ENCODE results near the gene NCAM2. TPM values are rescaled to one million over a fixed set of nuclear protein-coding genes. Genes with fewer than 3 reads are reported as not detected.

Gene NCAM2
- total and polyA plus RNA-seq, 5 donors from 2014 or later = not detected

GRCh38 chr21:21412096-21412495, 413.9 kb downstream of the NCAM2 start:
- H3K4me3 Mint-ChIP-seq = no peak overlapping the region
- Histone ChIP-seq H3K4me1 (ENCODE audit: control insufficient read depth, insufficient read depth, low read length, poor library complexity, severe bottlenecking) (no peaks in the 10 kb centered on the region), H3K9me3 (ENCODE audit: control insufficient read depth in 2 of 2, low read length in 2 of 2) (peaks cover 3% of the 10 kb centered on the region in 2 experiments), H3K4me3 (ENCODE audit: low read depth, low read length) (no peak overlapping the region), H3K27me3 (ENCODE audit: control insufficient read depth, insufficient read depth, low read length) (no peaks in the 10 kb centered on the region), H3K27ac (ENCODE audit: insufficient read depth, low read length, poor library complexity, severe bottlenecking) (no peak overlapping the region), H3K36me3 (ENCODE audit: control insufficient read depth, insufficient read depth, low read length) (no peaks in the 10 kb centered on the region)
- peaks cover 0 to 12% (median 4%) of the 10 kb centered on the region in 7 donors for H3K9me3 Mint-ChIP-seq
- no peaks in the 10 kb centered on the region for H3K36me3 Mint-ChIP-seq
- DNase-seq (no peak), ATAC-seq (ENCODE audit: low read depth in 2 of 2) (no peak)
- H3K4me1 Mint-ChIP-seq = no peaks in the 10 kb centered on the region
- no peak overlapping the region for H3K27ac Mint-ChIP-seq
- H3K27me3 Mint-ChIP-seq = no peaks in the 10 kb centered on the region

GRCh38 chr21:21415741-21416140, 417.5 kb downstream of the NCAM2 start:
- Histone ChIP-seq H3K9me3 (ENCODE audit: control insufficient read depth in 2 of 2, low read length in 2 of 2) (peaks cover 3% of the 10 kb centered on the region in 2 experiments), H3K36me3 (ENCODE audit: control insufficient read depth, insufficient read depth, low read length) (no peaks in the 10 kb centered on the region), H3K4me1 (ENCODE audit: control insufficient read depth, insufficient read depth, low read length, poor library complexity, severe bottlenecking) (no peaks in the 10 kb centered on the region), H3K27ac (ENCODE audit: insufficient read depth, low read length, poor library complexity, severe bottlenecking) (no peak overlapping the region), H3K27me3 (ENCODE audit: control insufficient read depth, insufficient read depth, low read length) (no peaks in the 10 kb centered on the region), H3K4me3 (ENCODE audit: low read depth, low read length) (no peak overlapping the region)
- no peak for DNase-seq
- H3K4me1 Mint-ChIP-seq = no peaks in the 10 kb centered on the region
- H3K27ac Mint-ChIP-seq = no peak overlapping the region
- no peaks in the 10 kb centered on the region for H3K27me3 Mint-ChIP-seq
- no peak for ATAC-seq (ENCODE audit: low read depth in 2 of 2)
- H3K4me3 Mint-ChIP-seq = no peak overlapping the region
- peaks cover 2 to 12% (median 7%) of the 10 kb centered on the region in 7 donors for H3K9me3 Mint-ChIP-seq
- H3K36me3 Mint-ChIP-seq = no peaks in the 10 kb centered on the region

GRCh38 chr21:21434944-21435343, 436.7 kb downstream of the NCAM2 start:
- Mint-ChIP-seq H3K27ac (no peak overlapping the region), H3K27me3 (no peaks in the 10 kb centered on the region)

GRCh38 chr21:21436012-21436534, 437.9 kb downstream of the NCAM2 start:
- Histone ChIP-seq H3K27ac (ENCODE audit: insufficient read depth, low read length, poor library complexity, severe bottlenecking) (no peak overlapping the region), H3K9me3 (ENCODE audit: control insufficient read depth in 2 of 2, low read length in 2 of 2) (peaks cover 4 to 5% of the 10 kb centered on the region in 2 experiments), H3K4me1 (ENCODE audit: control insufficient read depth, insufficient read depth, low read length, poor library complexity, severe bottlenecking) (no peaks in the 10 kb centered on the region), H3K36me3 (ENCODE audit: control insufficient read depth, insufficient read depth, low read length) (no peaks in the 10 kb centered on the region), H3K27me3 (ENCODE audit: control insufficient read depth, insufficient read depth, low read length) (no peaks in the 10 kb centered on the region), H3K4me3 (ENCODE audit: low read depth, low read length) (no peak overlapping the region)
- Mint-ChIP-seq H3K27me3 (no peaks in the 10 kb centered on the region), H3K4me1 (no peaks in the 10 kb centered on the region), H3K9me3 (peaks cover 0 to 20% (median 11%) of the 10 kb centered on the region in 7 donors), H3K36me3 (no peaks in the 10 kb centered on the region), H3K27ac (no peak overlapping the region), H3K4me3 (no peak overlapping the region)
- no peak for DNase-seq
- ATAC-seq (ENCODE audit: low read depth in 2 of 2) = no peak

More at GRCh38 chr21:21434944-21435343, 436.7 kb downstream of the NCAM2 start:
- Histone ChIP-seq H3K4me3 (ENCODE audit: low read depth, low read length) (no peak overlapping the region), H3K9me3 (ENCODE audit: control insufficient read depth in 2 of 2, low read length in 2 of 2) (peaks cover 3 to 4% of the 10 kb centered on the region in 2 experiments), H3K27ac (ENCODE audit: insufficient read depth, low read length, poor library complexity, severe bottlenecking) (no peak overlapping the region), H3K4me1 (ENCODE audit: control insufficient read depth, insufficient read depth, low read length, poor library complexity, severe bottlenecking) (no peaks in the 10 kb centered on the region), H3K36me3 (ENCODE audit: control insufficient read depth, insufficient read depth, low read length) (no peaks in the 10 kb centered on the region), H3K27me3 (ENCODE audit: control insufficient read depth, insufficient read depth, low read length) (no peaks in the 10 kb centered on the region)
- no peaks in the 10 kb centered on the region for H3K4me1 Mint-ChIP-seq
- DNase-seq = no peak
- no peak for ATAC-seq (ENCODE audit: low read depth in 2 of 2)
- peak overlapping the region in 1 of 4 donors; percentile 47 for H3K4me3 Mint-ChIP-seq
- no peaks in the 10 kb centered on the region for H3K36me3 Mint-ChIP-seq
- H3K9me3 Mint-ChIP-seq = peaks cover 0 to 20% (median 11%) of the 10 kb centered on the region in 7 donors

- H3K27ac ChIP-seq (ENCODE audit: insufficient read depth, low read length, poor library complexity, severe bottlenecking) = no peak overlapping the region
- Mint-ChIP-seq H3K36me3 (no peaks in the 10 kb centered on the region), H3K27ac (no peak overlapping the region), H3K27me3 (no peaks in the 10 kb centered on the region), H3K9me3 (peaks cover 1 to 22% (median 9%) of the 10 kb centered on the region in 7 donors), H3K4me1 (no peaks in the 10 kb centered on the region), H3K4me3 (no peak overlapping the region)
- no peaks in the 10 kb centered on the region for H3K4me1 ChIP-seq (ENCODE audit: control insufficient read depth, insufficient read depth, low read length, poor library complexity, severe bottlenecking)
- no peak for ATAC-seq (ENCODE audit: low read depth in 2 of 2)
- H3K9me3 ChIP-seq (ENCODE audit: control insufficient read depth in 2 of 2, low read length in 2 of 2) = peaks cover 5 to 7% of the 10 kb centered on the region in 2 experiments
- H3K27me3 ChIP-seq (ENCODE audit: control insufficient read depth, insufficient read depth, low read length) = no peaks in the 10 kb centered on the region
- no peaks in the 10 kb centered on the region for H3K36me3 ChIP-seq (ENCODE audit: control insufficient read depth, insufficient read depth, low read length)
- DNase-seq = no peak
- no peak overlapping the region for H3K4me3 ChIP-seq (ENCODE audit: low read depth, low read length)
These were observed 441.6 kb downstream of the NCAM2 start for GRCh38 chr21:21439761-21440160.

GRCh38 chr21:21457077-21457476, 458.9 kb downstream of the NCAM2 start:
- H3K27me3 Mint-ChIP-seq = no peaks in the 10 kb centered on the region
- H3K4me3 Mint-ChIP-seq = no peak overlapping the region
- no peak overlapping the region for H3K27ac ChIP-seq (ENCODE audit: insufficient read depth, low read length, poor library complexity, severe bottlenecking)
- DNase-seq = no peak
- peaks cover 5 to 18% (median 10%) of the 10 kb centered on the region in 7 donors for H3K9me3 Mint-ChIP-seq
- ATAC-seq (ENCODE audit: low read depth in 2 of 2) = no peak
- H3K4me3 ChIP-seq (ENCODE audit: low read depth, low read length) = no peak overlapping the region
- H3K36me3 Mint-ChIP-seq = no peaks in the 10 kb centered on the region
- H3K4me1 ChIP-seq (ENCODE audit: control insufficient read depth, insufficient read depth, low read length, poor library complexity, severe bottlenecking) = no peaks in the 10 kb centered on the region
- H3K4me1 Mint-ChIP-seq = no peaks in the 10 kb centered on the region
- no peaks in the 10 kb centered on the region for H3K36me3 ChIP-seq (ENCODE audit: control insufficient read depth, insufficient read depth, low read length)
- H3K27me3 ChIP-seq (ENCODE audit: control insufficient read depth, insufficient read depth, low read length) = no peaks in the 10 kb centered on the region
- H3K9me3 ChIP-seq (ENCODE audit: control insufficient read depth in 2 of 2, low read length in 2 of 2) = peaks cover 8 to 10% of the 10 kb centered on the region in 2 experiments
- no peak overlapping the region for H3K27ac Mint-ChIP-seq

GRCh38 chr21:21458124-21458631, 460.0 kb downstream of the NCAM2 start:
- peaks cover 8 to 10% of the 10 kb centered on the region in 2 experiments for H3K9me3 ChIP-seq (ENCODE audit: control insufficient read depth in 2 of 2, low read length in 2 of 2)
- Mint-ChIP-seq H3K36me3 (no peaks in the 10 kb centered on the region), H3K4me3 (no peak overlapping the region), H3K27me3 (no peaks in the 10 kb centered on the region), H3K9me3 (peaks cover 6 to 16% (median 8%) of the 10 kb centered on the region in 7 donors), H3K4me1 (no peaks in the 10 kb centered on the region), H3K27ac (peak overlapping the region in 1 of 3 donors; percentile 52)
- H3K27me3 ChIP-seq (ENCODE audit: control insufficient read depth, insufficient read depth, low read length) = no peaks in the 10 kb centered on the region
- no peak overlapping the region for H3K4me3 ChIP-seq (ENCODE audit: low read depth, low read length)
- DNase-seq (no peak), ATAC-seq (ENCODE audit: low read depth in 2 of 2) (no peak)
- no peak overlapping the region for H3K27ac ChIP-seq (ENCODE audit: insufficient read depth, low read length, poor library complexity, severe bottlenecking)
- no peaks in the 10 kb centered on the region for H3K4me1 ChIP-seq (ENCODE audit: control insufficient read depth, insufficient read depth, low read length, poor library complexity, severe bottlenecking)
- no peaks in the 10 kb centered on the region for H3K36me3 ChIP-seq (ENCODE audit: control insufficient read depth, insufficient read depth, low read length)

GRCh38 chr21:21460979-21461378, 462.8 kb downstream of the NCAM2 start:
- Mint-ChIP-seq H3K27me3 (no peaks in the 10 kb centered on the region), H3K9me3 (peaks cover 4 to 13% (median 10%) of the 10 kb centered on the region in 7 donors), H3K36me3 (no peaks in the 10 kb centered on the region)

More at GRCh38 chr21:21460979-21461378, 462.8 kb downstream of the NCAM2 start:
- peaks cover 5 to 10% of the 10 kb centered on the region in 2 experiments for H3K9me3 ChIP-seq (ENCODE audit: control insufficient read depth in 2 of 2, low read length in 2 of 2)
- ATAC-seq (ENCODE audit: low read depth in 2 of 2) (no peak), DNase-seq (no peak)
- no peaks in the 10 kb centered on the region for H3K36me3 ChIP-seq (ENCODE audit: control insufficient read depth, insufficient read depth, low read length)
- H3K27ac Mint-ChIP-seq = no peak overlapping the region
- H3K27ac ChIP-seq (ENCODE audit: insufficient read depth, low read length, poor library complexity, severe bottlenecking) = no peak overlapping the region
- no peaks in the 10 kb centered on the region for H3K27me3 ChIP-seq (ENCODE audit: control insufficient read depth, insufficient read depth, low read length)
- no peak overlapping the region for H3K4me3 Mint-ChIP-seq
- H3K4me3 ChIP-seq (ENCODE audit: low read depth, low read length) = no peak overlapping the region
- H3K4me1 Mint-ChIP-seq = no peaks in the 10 kb centered on the region
- H3K4me1 ChIP-seq (ENCODE audit: control insufficient read depth, insufficient read depth, low read length, poor library complexity, severe bottlenecking) = no peaks in the 10 kb centered on the region
